Bronchial epithelial cell (primary cell): ENCODE data around the gene AZIN2. TPM values are rescaled to one million over a fixed set of nuclear protein-coding genes. Genes with fewer than 3 reads are reported as not detected.
"Not testable (repeated sequence)": the region's sequence is repeated elsewhere in the genome, so short reads cannot be mapped to it uniquely, and the experiment has no call there.

Experiments used
- DNase-seq: peaks from one replicate; pipeline ENCODE4 v3.0.0-alpha.2; 2010; ENCODE audit warnings: low read depth
- FAIRE-seq: peaks from 2 replicates; lab custom pipeline; 2011; peaks lifted over from hg19 to GRCh38; lab: Jason Lieb, UNC
- H3K27me3 ChIP-seq: 2 replicates; pipeline ENCODE4 v1.5.1; 2011; ENCODE audit warnings: low read length; ENCODE audit not compliant: control insufficient read depth, insufficient read depth
- H3K36me3 ChIP-seq: 2 replicates; pipeline ENCODE4 v1.5.1; 2011; ENCODE audit warnings: low read length; ENCODE audit not compliant: control insufficient read depth, insufficient read depth
- H3K4me3 ChIP-seq: 2 replicates; pipeline ENCODE4 v1.5.1; 2011; ENCODE audit warnings: mild to moderate bottlenecking, low read depth, low read length, control low read depth
- CTCF ChIP-seq: IDR thresholded peaks from 2 replicates; pipeline ENCODE4 v1.5.1; 2011; ENCODE audit warnings: mild to moderate bottlenecking, moderate library complexity, low read length, control low read depth, inconsistent platforms; ENCODE audit not compliant: insufficient read depth, severe bottlenecking
- total RNA-seq: library from RNA; depleted of rRNA; stranded (reverse); fragments of >200 nt; gene quantifications from 2 replicates; pipeline ENCODE4 v1.2.1, GENCODE V29; 2014

AZIN2 gene
- total RNA-seq, 1 donor from 2014 or later, result 1.3 TPM

GRCh38 chr1:33128781-33129180, 47.8 kb downstream of the AZIN2 start:
- no peak overlapping the region for H3K4me3 ChIP-seq
- no peaks in the 10 kb centered on the region for H3K27me3 ChIP-seq
- FAIRE-seq, result no peak
- TF ChIP-seq CTCF, result no peak
- H3K36me3 ChIP-seq, result no peaks in the 10 kb centered on the region
- no peak for DNase-seq

- no peak for TF ChIP-seq CTCF
- Histone ChIP-seq H3K4me3 (no peak overlapping the region), H3K27me3 (no peaks in the 10 kb centered on the region), H3K36me3 (no peaks in the 10 kb centered on the region)
- FAIRE-seq, result no peak
- peak; percentile 91 for DNase-seq
Measured at GRCh38 chr1:33130297-33130696, 49.3 kb downstream of the AZIN2 start.

GRCh38 chr1:33131191-33131590, 50.2 kb downstream of the AZIN2 start:
- FAIRE-seq (no peak), DNase-seq (no peak)
- Histone ChIP-seq H3K27me3 (no peaks in the 10 kb centered on the region), H3K4me3 (no peak overlapping the region), H3K36me3 (no peaks in the 10 kb centered on the region)
- TF ChIP-seq CTCF, result no peak

DNA sequence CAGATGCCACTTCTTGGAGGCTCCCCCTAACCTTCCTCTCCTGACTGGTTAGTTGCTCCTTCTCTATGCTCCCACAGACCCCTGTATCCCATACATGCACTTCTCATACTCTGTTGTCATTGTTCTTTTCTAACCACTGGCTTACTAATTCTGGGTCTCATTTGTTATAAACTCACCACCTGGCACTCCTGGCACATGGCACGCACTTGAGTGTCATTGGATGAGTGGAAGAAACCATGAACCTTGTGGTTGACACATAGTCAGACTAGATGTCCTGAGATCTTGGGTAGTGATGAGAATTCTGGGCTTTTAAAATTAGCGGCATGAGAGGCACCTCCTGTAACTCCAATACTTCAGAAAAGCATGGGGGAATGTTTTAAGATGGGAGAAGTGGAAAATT, 51.6 kb downstream of the AZIN2 start:
- Histone ChIP-seq H3K36me3 (no peaks in the 10 kb centered on the region), H3K4me3 (no peak overlapping the region), H3K27me3 (no peaks in the 10 kb centered on the region)
- no peak for TF ChIP-seq CTCF
- DNase-seq (no peak), FAIRE-seq (no peak)

DNA sequence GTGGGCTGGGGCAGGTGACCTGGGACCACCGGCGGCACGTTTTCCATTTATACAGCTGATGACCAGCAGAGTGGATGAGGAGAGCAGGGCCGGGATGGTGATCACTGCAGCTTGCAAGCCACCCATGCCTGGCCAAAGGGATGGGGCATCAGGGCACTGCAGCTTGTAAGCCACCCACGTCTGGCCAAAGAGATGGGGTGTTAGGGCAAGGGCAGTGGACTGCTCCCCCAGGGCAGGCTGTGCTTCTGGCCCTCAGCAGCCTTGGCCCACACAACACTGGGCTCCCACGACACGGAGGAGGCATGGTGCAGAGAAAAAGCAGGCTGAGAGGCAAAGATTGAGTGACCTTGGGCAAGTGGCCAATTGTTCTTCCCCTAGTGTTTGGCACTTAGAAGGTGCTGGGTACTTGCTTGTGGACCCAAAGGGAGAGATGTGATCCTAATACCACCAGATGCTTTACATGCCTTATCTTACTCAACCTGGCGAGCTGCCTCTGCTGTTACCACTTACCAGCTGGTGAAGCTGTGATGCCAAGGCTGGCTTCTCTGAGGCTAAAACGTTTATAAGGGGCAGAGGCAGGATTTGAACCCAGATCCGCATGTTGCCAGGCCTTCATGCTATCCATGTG, 52.6 kb downstream of the AZIN2 start:
- Histone ChIP-seq H3K27me3 (no peaks in the 10 kb centered on the region), H3K4me3 (no peak overlapping the region), H3K36me3 (no peaks in the 10 kb centered on the region)
- no peak for TF ChIP-seq CTCF
- DNase-seq (no peak), FAIRE-seq (no peak)

DNA sequence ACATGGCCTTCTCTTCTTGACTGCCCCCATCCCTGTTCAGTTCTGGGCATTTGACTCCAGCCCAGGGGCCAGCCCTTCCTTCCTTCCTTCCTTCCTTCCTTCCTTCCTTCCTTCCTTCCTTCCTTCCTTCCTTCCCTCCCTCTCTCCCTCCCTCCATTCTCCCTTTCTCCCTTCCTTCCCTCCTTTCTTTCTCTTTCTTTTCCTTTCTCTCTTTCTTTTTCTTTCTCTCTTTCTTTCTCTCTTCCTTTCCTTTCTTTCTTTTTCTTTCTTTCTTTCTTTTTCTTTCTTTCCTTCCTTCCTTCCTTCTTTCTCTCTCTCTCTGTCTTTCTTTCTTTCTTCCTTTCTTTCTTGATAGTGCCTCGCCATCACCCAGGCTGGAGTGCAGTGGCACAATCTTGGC, 55.1 kb downstream of the AZIN2 start:
- not testable (repeated sequence) for H3K4me3 ChIP-seq, H3K27me3 ChIP-seq, DNase-seq, H3K36me3 ChIP-seq, FAIRE-seq
